Loucy (cell line): ENCODE results near the gene FKBP15.

Experiments
- H2AFZ ChIP-seq: fragments of 200-600 bp; sonication (generic); 2 replicates; pipeline ENCODE4 v1.6.0; 2016; ENCODE audit warnings: antibody characterized with exemption, mild to moderate bottlenecking, low read length, moderate library complexity
- H3F3A ChIP-seq: fragments of 200-600 bp; 2 replicates; pipeline ENCODE4 v1.6.0; 2016; ENCODE audit warnings: antibody characterized with exemption, low read depth, mild to moderate bottlenecking
- H3K27me3 ChIP-seq: fragments of 200-600 bp; sonication (generic); 2 replicates; pipeline ENCODE4 v1.6.1; 2014; ENCODE audit warnings: low read length, mild to moderate bottlenecking; ENCODE audit not compliant: insufficient read depth, poor library complexity, severe bottlenecking
- H3K36me3 ChIP-seq: fragments of 200-600 bp; sonication (generic); 2 replicates; pipeline ENCODE4 v1.6.1; 2016; ENCODE audit warnings: low read length; ENCODE audit not compliant: insufficient read depth
- H3K4me1 ChIP-seq: fragments of 200-600 bp; sonication (generic); 2 replicates; pipeline ENCODE4 v1.5.1; 2014; ENCODE audit warnings: low read length, mild to moderate bottlenecking; ENCODE audit not compliant: insufficient read depth, poor library complexity, severe bottlenecking
- H3K4me2 ChIP-seq: fragments of 200-600 bp; sonication (generic); 2 replicates; pipeline ENCODE4 v1.6.0; 2014; ENCODE audit warnings: antibody characterized with exemption, low read length, low read depth, mild to moderate bottlenecking; ENCODE audit not compliant: poor library complexity, severe bottlenecking
- H3K4me3 ChIP-seq: fragments of 200-600 bp; sonication (generic); 2 replicates; pipeline ENCODE4 v1.5.1; 2014; ENCODE audit warnings: low read length, mild to moderate bottlenecking, mixed read lengths; ENCODE audit not compliant: poor library complexity, severe bottlenecking
- H3K79me2 ChIP-seq: fragments of 200-600 bp; sonication (generic); 2 replicates; pipeline ENCODE4 v1.6.1; 2014; ENCODE audit warnings: low read length; ENCODE audit not compliant: insufficient read depth
- H3K9ac ChIP-seq: fragments of 200-600 bp; sonication (generic); 2 replicates; pipeline ENCODE4 v1.6.0; 2014; ENCODE audit warnings: mild to moderate bottlenecking, low read depth, low read length, moderate library complexity; ENCODE audit not compliant: poor library complexity, severe bottlenecking
- H3K9me2 ChIP-seq: fragments of 200-600 bp; sonication (generic); replicated peaks from 2 replicates; pipeline ENCODE4 v1.6.1; 2016; ENCODE audit warnings: low read depth, low read length, mixed read lengths
- H3K9me3 ChIP-seq: fragments of 200-600 bp; sonication (generic); 2 replicates; pipeline ENCODE4 v1.6.1; 2014; ENCODE audit warnings: mild to moderate bottlenecking, antibody characterized with exemption, low read length, low read depth; ENCODE audit not compliant: insufficient read depth
- H4K20me1 ChIP-seq: fragments of 200-600 bp; sonication (generic); 2 replicates; pipeline ENCODE4 v1.6.0; 2014; ENCODE audit warnings: antibody characterized with exemption, low read length, mild to moderate bottlenecking; ENCODE audit not compliant: insufficient read depth, poor library complexity, severe bottlenecking
- CTCF ChIP-seq: fragments of 200-600 bp; sonication (generic); conservative IDR thresholded peaks from 2 replicates; pipeline ENCODE4 v1.5.1; 2014; ENCODE audit warnings: mild to moderate bottlenecking, antibody characterized with exemption, low read length
- EZH2phosphoT487 ChIP-seq: fragments of 200-600 bp; IDR thresholded peaks from 2 replicates; pipeline ENCODE4 v1.6.1; 2018; ENCODE audit warnings: antibody characterized with exemption, mild to moderate bottlenecking, moderate library complexity, borderline replicate concordance

FKBP15 gene

GRCh38 chr9:113241161-113241560 is 20.1 kb upstream of the FKBP15 start:
- Histone ChIP-seq H3F3A (no peaks in the 10 kb centered on the region), H3K9me3 (no peaks in the 10 kb centered on the region), H3K27me3 (no peaks in the 10 kb centered on the region), H3K36me3 (no peaks in the 10 kb centered on the region), H2AFZ (no peak overlapping the region), H4K20me1 (no peaks in the 10 kb centered on the region), H3K4me3 (no peak overlapping the region), H3K4me2 (no peak overlapping the region), H3K9me2 (no peaks in the 10 kb centered on the region), H3K9ac (no peak overlapping the region), H3K4me1 (no peaks in the 10 kb centered on the region), H3K79me2 (no peaks in the 10 kb centered on the region)
- TF ChIP-seq EZH2phosphoT487 (no peak), CTCF (no peak)

- TF ChIP-seq CTCF (no peak), EZH2phosphoT487 (no peak)
- Histone ChIP-seq H3K4me2 (no peak overlapping the region), H3K36me3 (no peaks in the 10 kb centered on the region), H4K20me1 (no peaks in the 10 kb centered on the region), H3K4me3 (no peak overlapping the region), H3F3A (no peaks in the 10 kb centered on the region), H3K9me2 (no peaks in the 10 kb centered on the region), H3K79me2 (no peaks in the 10 kb centered on the region), H2AFZ (no peak overlapping the region), H3K27me3 (no peaks in the 10 kb centered on the region), H3K4me1 (no peaks in the 10 kb centered on the region), H3K9me3 (no peaks in the 10 kb centered on the region), H3K9ac (no peak overlapping the region)
Measured at GRCh38 chr9:113238859-113239232, 17.8 kb upstream of the FKBP15 start.

- no peaks in the 10 kb centered on the region for H3K9me3 ChIP-seq
- no peaks in the 10 kb centered on the region for H3F3A ChIP-seq
- H3K27me3 ChIP-seq: no peaks in the 10 kb centered on the region
- no peaks in the 10 kb centered on the region for H4K20me1 ChIP-seq
- H3K79me2 ChIP-seq: no peaks in the 10 kb centered on the region
- H3K4me1 ChIP-seq: peaks cover 4% of the 10 kb centered on the region
- H3K9me2 ChIP-seq: no peaks in the 10 kb centered on the region
- H3K4me3 ChIP-seq: no peak overlapping the region
- TF ChIP-seq CTCF: no peak
- no peak for TF ChIP-seq EZH2phosphoT487
- no peak overlapping the region for H3K4me2 ChIP-seq
- no peaks in the 10 kb centered on the region for H3K36me3 ChIP-seq
- H2AFZ ChIP-seq: no peak overlapping the region
- H3K9ac ChIP-seq: no peak overlapping the region
Measured at GRCh38 chr9:113238202-113238858, 17.3 kb upstream of the FKBP15 start.
